HEK293 (cell line): ENCODE data around the gene G3BP2.
"Not testable (repeated sequence)": the region's sequence is repeated elsewhere in the genome, so short reads cannot be mapped to it uniquely, and the experiment has no call there.

Source experiments
- CTCF ChIA-PET: fragments of 350-600 bp; formaldehyde crosslinking; extraction: SDS; loops from one replicate; lab custom pipeline; 2021; ENCODE audit warnings: antibody characterized with exemption; lab: Yijun Ruan, JAX
- POLR2A ChIA-PET: fragments of 300-600 bp; formaldehyde crosslinking; extraction: SDS; loops from one replicate; lab custom pipeline; 2020; ENCODE audit warnings: antibody characterized with exemption, inconsistent platforms; lab: Yijun Ruan, JAX
- H3K27ac ChIP-seq: fragments of 200-500 bp; sonication (Bioruptor generic); 2 replicates; pipeline ENCODE4 v1.5.1; 2014; ENCODE audit warnings: low read depth, low read length, control low read depth, inconsistent platforms; ENCODE audit errors: extremely low read depth
- H3K36me3 ChIP-seq, 2 experiments: fragments of 200-500 bp in 1 of 2; sonication (Bioruptor generic) in 1 of 2; 1 replicate in 1 of 2; 2 replicates in 1 of 2; pipeline ENCODE4 v1.5.1; 2014 to 2017; ENCODE audit warnings: inconsistent platforms in 2 of 2, low read length in 2 of 2; ENCODE audit not compliant: control insufficient read depth in 2 of 2, insufficient read depth in 1 of 2
- H3K4me1 ChIP-seq: fragments of 200-500 bp; sonication (Bioruptor generic); 2 replicates; pipeline ENCODE4 v1.5.1; 2014; ENCODE audit warnings: mild to moderate bottlenecking, low read length, inconsistent platforms; ENCODE audit not compliant: control insufficient read depth, insufficient read depth
- H3K4me3 ChIP-seq: 2 replicates; pipeline ENCODE4 v1.5.1; 2011; ENCODE audit warnings: low read depth, mild to moderate bottlenecking, control low read depth, low read length, moderate library complexity
- H3K9me3 ChIP-seq: fragments of 200-500 bp; sonication (Bioruptor generic); 2 replicates; pipeline ENCODE4 v1.5.1; 2014; ENCODE audit warnings: low read depth, low read length, inconsistent platforms; ENCODE audit not compliant: control insufficient read depth, insufficient read depth
- EGR2 ChIP-seq: fragments of 450-650 bp; formaldehyde crosslinking; IDR thresholded peaks from 2 replicates; pipeline ENCODE4 v1.5.1; 2016; ENCODE audit warnings: low read depth, missing biosample characterization, missing genetic modification characterization
- HOXA7 ChIP-seq: sonication (generic); formaldehyde crosslinking; IDR thresholded peaks from 2 replicates; pipeline ENCODE4 v1.8.1; 2022; ENCODE audit warnings: missing genetic modification reagents, borderline replicate concordance
- SETDB1 ChIP-seq: IDR thresholded peaks from one replicate; pipeline ENCODE4 v1.6.1; 2017; ENCODE audit warnings: mild to moderate bottlenecking, low read length, moderate library complexity, mixed read lengths; ENCODE audit not compliant: insufficient read length
- ZNF112 ChIP-seq: fragments of 450-650 bp; formaldehyde crosslinking; IDR thresholded peaks from 2 replicates; pipeline ENCODE4 v1.5.0; 2017; ENCODE audit warnings: missing biosample characterization, missing genetic modification characterization
- ZNF148 ChIP-seq: fragments of 450-650 bp; formaldehyde crosslinking; IDR thresholded peaks from 2 replicates; pipeline ENCODE4 v1.5.0; 2017; ENCODE audit warnings: missing biosample characterization, missing genetic modification characterization, borderline replicate concordance
- ZNF18 ChIP-seq: fragments of 450-650 bp; formaldehyde crosslinking; IDR thresholded peaks from 2 replicates; pipeline ENCODE4 v1.5.1; 2016; ENCODE audit warnings: missing biosample characterization, missing genetic modification characterization
- ZNF398 ChIP-seq: fragments of 450-650 bp; formaldehyde crosslinking; IDR thresholded peaks from 2 replicates; pipeline ENCODE4 v1.5.1; 2017; ENCODE audit warnings: missing biosample characterization, missing genetic modification characterization
- ZNF48 ChIP-seq: fragments of 450-650 bp; formaldehyde crosslinking; IDR thresholded peaks from 2 replicates; pipeline ENCODE4 v1.5.1; 2016; ENCODE audit warnings: missing biosample characterization, missing genetic modification characterization
- ZNF529 ChIP-seq: fragments of 450-650 bp; formaldehyde crosslinking; IDR thresholded peaks from 2 replicates; pipeline ENCODE4 v1.5.1; 2017; ENCODE audit warnings: missing genetic modification characterization, missing biosample characterization; ENCODE audit not compliant: insufficient replicate concordance

The G3BP2 gene

GRCh38 chr4:75696581-75696980, 23.4 kb upstream of the G3BP2 start:
- H3K27ac ChIP-seq: no peak overlapping the region
- H3K36me3 ChIP-seq: no peaks in the 10 kb centered on the region; a peak in 1 of 3 replicates
- ChIA-PET CTCF (no interaction called here), POLR2A (no interaction called here)
- H3K4me3 ChIP-seq: no peak overlapping the region
- no peaks in the 10 kb centered on the region for H3K4me1 ChIP-seq
- TF ChIP-seq ZNF112 (no peak), HOXA7 (CRISPR knock-in tag) (no peak), ZNF529 (no peak), ZNF18 (no peak), ZNF398 (tag by site-specific recombination) (no peak)
- H3K9me3 ChIP-seq: no peaks in the 10 kb centered on the region

- Histone ChIP-seq H3K9me3 (no peaks in the 10 kb centered on the region), H3K36me3 (no peaks in the 10 kb centered on the region; a peak in 1 of 3 replicates), H3K27ac (no peak overlapping the region), H3K4me3 (no peak overlapping the region)
- POLR2A ChIA-PET: no interaction called here
- no peak for TF ChIP-seq ZNF148
- TF ChIP-seq EGR2 (tag by site-specific recombination): no peak
- TF ChIP-seq ZNF48 (tag by site-specific recombination): no peak
- TF ChIP-seq, all 188 proteins: peak for 0
- no peaks in the 10 kb centered on the region for H3K4me1 ChIP-seq
- CTCF ChIA-PET: interaction anchor here (0.6 kb wide), 1 partner anchor 14 kb away, joined by 3 read pairs; no protein-coding TSS in a partner anchor
Observed at GRCh38 chr4:75696071-75696470, 22.9 kb upstream of the G3BP2 start.

- H3K9me3 ChIP-seq, H3K36me3 ChIP-seq, H3K4me3 ChIP-seq, H3K4me1 ChIP-seq, POLR2A ChIA-PET, H3K27ac ChIP-seq: not testable (repeated sequence)
- CTCF ChIA-PET: interaction anchor here (0.7 to 1.0 kb wide), 2 partner anchors 14 to 155 kb away, joined by 4 read pairs; no protein-coding TSS in a partner anchor
Observed at GRCh38 chr4:75692066-75692465, 18.9 kb upstream of the G3BP2 start.

GRCh38 chr4:75687125-75687524, 13.9 kb upstream of the G3BP2 start:
- H3K9me3 ChIP-seq, H3K36me3 ChIP-seq: not testable (repeated sequence)
- TF ChIP-seq SETDB1: peak; percentile 80
- TF ChIP-seq, all 188 proteins: peak for 1; not testable (repeated sequence) for 187
- POLR2A ChIA-PET, H3K4me1 ChIP-seq, H3K27ac ChIP-seq, CTCF ChIA-PET, H3K4me3 ChIP-seq: not testable (repeated sequence)
